Muscle of leg (tissue), 16 donors: ENCODE data around the gene SMARCA4. TPM values are rescaled to one million over a fixed set of nuclear protein-coding genes. Genes with fewer than 3 reads are reported as not detected.

Experiments
- DNase-seq: peaks from one replicate; pipeline ENCODE4 v3.0.0; 2013
- H3K27ac ChIP-seq: one replicate; pipeline ENCODE4 v1.5.1; 2013; ENCODE audit warnings: mild to moderate bottlenecking, low read length, control low read depth
- H3K27me3 ChIP-seq: one replicate; pipeline ENCODE4 v1.6.1; 2013; ENCODE audit warnings: low read length; ENCODE audit not compliant: control insufficient read depth, insufficient read depth
- H3K36me3 ChIP-seq: one replicate; pipeline ENCODE4 v1.6.1; 2013; ENCODE audit warnings: low read length; ENCODE audit not compliant: control insufficient read depth, insufficient read depth
- H3K4me1 ChIP-seq: one replicate; pipeline ENCODE4 v1.6.1; 2013; ENCODE audit warnings: low read length; ENCODE audit not compliant: control insufficient read depth, insufficient read depth
- H3K4me3 ChIP-seq: one replicate; pipeline ENCODE4 v1.5.1; 2013; ENCODE audit warnings: low read length, control low read depth
- H3K9me3 ChIP-seq: replicated peaks from 2 replicates; pipeline ENCODE4 v1.6.1; 2013; ENCODE audit warnings: low read depth, low read length; ENCODE audit not compliant: control insufficient read depth
- WGBS: methylation state at CpG from one replicate; pipeline ENCODE4 v1.1.5; 2013; ENCODE audit warnings: missing lambda C conversion rate; ENCODE audit not compliant: insufficient coverage; 5-methylcytosine and 5-hydroxymethylcytosine counted together
- long read RNA-seq, 11 donors: transcript quantifications; one replicate each; lab custom pipeline, GENCODE V29; 2026
- polyA plus RNA-seq, 8 donors: library from polyadenylated mRNA; unstranded; fragments of 120-200 nt; gene quantifications; one replicate each; pipeline versions ENCODE4 v1.2.1 to v1.2.3, GENCODE V29; 2013; ENCODE audit warnings: inconsistent platforms in 1 of 8, low replicate concordance in 1 of 8; ENCODE audit not compliant: insufficient read length in 8 of 8, insufficient read depth in 1 of 8
- total RNA-seq: library from RNA; stranded (reverse); fragments of 120-200 nt; gene quantifications from one replicate; pipeline ENCODE4 v1.2.4, GENCODE V29; 2013

Gene SMARCA4
- total RNA-seq (60.2 TPM), polyA plus RNA-seq (100 to 1,000 TPM in 6 of 8 donors, 10 to 100 TPM in 2; 91.3 to 121 (median 104) TPM)
- long read RNA-seq, donor 1 = 0 reads
- long read RNA-seq, donor 2 = 0 reads
- long read RNA-seq, donor 3, full-length matches to known transcripts = 5 of 13 reads
- long read RNA-seq, donor 3, partial matches to known transcripts = 8 of 13 reads
- long read RNA-seq, donor 3, other reads (novel, unspliced or antisense) = 0 of 13 reads
- long read RNA-seq, donor 4, partial matches to known transcripts = 0 of 1 reads
- long read RNA-seq, donor 4, other reads (novel, unspliced or antisense) = 0 of 1 reads
- long read RNA-seq, donor 5, full-length matches to known transcripts = 6 of 12 reads
- long read RNA-seq, donor 5, partial matches to known transcripts = 6 of 12 reads
- long read RNA-seq, donor 5, other reads (novel, unspliced or antisense) = 0 of 12 reads
- long read RNA-seq, donor 6, full-length matches to known transcripts = 6 of 6 reads
- long read RNA-seq, donor 6, partial matches to known transcripts = 0 of 6 reads
- long read RNA-seq, donor 6, other reads (novel, unspliced or antisense) = 0 of 6 reads
- long read RNA-seq, donor 7, partial matches to known transcripts = 0 of 1 reads
- long read RNA-seq, donor 7, other reads (novel, unspliced or antisense) = 0 of 1 reads
- long read RNA-seq, donor 8, partial matches to known transcripts = 8 of 8 reads
- long read RNA-seq, donor 8, other reads (novel, unspliced or antisense) = 0 of 8 reads
- long read RNA-seq, donor 9, partial matches to known transcripts = 0 of 6 reads
- long read RNA-seq, donor 9, other reads (novel, unspliced or antisense) = 0 of 6 reads
- long read RNA-seq, donor 10, partial matches to known transcripts = 5 of 9 reads
- long read RNA-seq, donor 10, other reads (novel, unspliced or antisense) = 0 of 9 reads
- long read RNA-seq, donor 11, partial matches to known transcripts = 0 of 1 reads
- long read RNA-seq, donor 11, other reads (novel, unspliced or antisense) = 0 of 1 reads

- peaks cover 4% of the 10 kb centered on the region for H3K36me3 ChIP-seq
- WGBS = under 1% methylated on average over 96 of the region's 100 CpGs
- H3K27ac ChIP-seq = peak within 1 kb of the TSS; percentile 93
- no peaks in the 10 kb centered on the region for H3K27me3 ChIP-seq
- peaks cover 34% of the 10 kb centered on the region for H3K4me1 ChIP-seq
- peak; percentile 99 for DNase-seq
- H3K9me3 ChIP-seq = no peaks in the 10 kb centered on the region
- H3K4me3 ChIP-seq = peak within 1 kb of the TSS; percentile 92
Measured at GRCh38 chr19:10960314-10961072, at the start of gene SMARCA4. SMARCA4 (plus strand) TSS chr19:10961030; CDS start chr19:10984152, 23,122 bp downstream.

GRCh38 chr19:10911579-10912363 is 49.1 kb upstream of the SMARCA4 start:
- Histone ChIP-seq H3K36me3 (peaks cover 75% of the 10 kb centered on the region), H3K9me3 (no peaks in the 10 kb centered on the region), H3K4me1 (peaks cover 28% of the 10 kb centered on the region), H3K4me3 (no peak overlapping the region), H3K27ac (peak overlapping the region; percentile 24), H3K27me3 (no peaks in the 10 kb centered on the region)
- DNase-seq = no peak
- WGBS = 88% methylated on average over 26 of the region's 31 CpGs

GRCh38 chr19:10912619-10913018 is 48.2 kb upstream of the SMARCA4 start:
- no peak overlapping the region for H3K27ac ChIP-seq
- DNase-seq = no peak
- H3K36me3 ChIP-seq = peaks cover 73% of the 10 kb centered on the region
- H3K4me3 ChIP-seq = no peak overlapping the region
- 91% methylated on average over 17 of the region's 18 CpGs for WGBS
- no peaks in the 10 kb centered on the region for H3K9me3 ChIP-seq
- H3K27me3 ChIP-seq = no peaks in the 10 kb centered on the region
- peaks cover 28% of the 10 kb centered on the region for H3K4me1 ChIP-seq

GRCh38 chr19:10913716-10914340 is 47.0 kb upstream of the SMARCA4 start:
- H3K9me3 ChIP-seq = no peaks in the 10 kb centered on the region
- peaks cover 28% of the 10 kb centered on the region for H3K4me1 ChIP-seq
- peaks cover 73% of the 10 kb centered on the region for H3K36me3 ChIP-seq
- WGBS = 93% methylated on average over 20 of the region's 24 CpGs
- H3K4me3 ChIP-seq = no peak overlapping the region
- no peak overlapping the region for H3K27ac ChIP-seq
- DNase-seq = no peak
- no peaks in the 10 kb centered on the region for H3K27me3 ChIP-seq

- Histone ChIP-seq H3K4me1 (peaks cover 28% of the 10 kb centered on the region), H3K4me3 (no peak overlapping the region), H3K27me3 (no peaks in the 10 kb centered on the region), H3K27ac (peak overlapping the region; percentile 77), H3K9me3 (no peaks in the 10 kb centered on the region), H3K36me3 (peaks cover 80% of the 10 kb centered on the region)
- DNase-seq = peak; percentile 78
- WGBS = 35% methylated on average over 15 of the region's 19 CpGs
Measured at GRCh38 chr19:10915130-10916091, 45.4 kb upstream of the SMARCA4 start.

- no peak for DNase-seq
- Histone ChIP-seq H3K4me3 (no peak overlapping the region), H3K36me3 (peaks cover 85% of the 10 kb centered on the region), H3K4me1 (peaks cover 26% of the 10 kb centered on the region), H3K27me3 (no peaks in the 10 kb centered on the region), H3K9me3 (no peaks in the 10 kb centered on the region), H3K27ac (no peak overlapping the region)
- 100% methylated on average over 1 of the region's 6 CpGs for WGBS
Measured at GRCh38 chr19:10916602-10917001, 44.2 kb upstream of the SMARCA4 start.

- no peak overlapping the region for H3K27ac ChIP-seq
- H3K36me3 ChIP-seq = peaks cover 85% of the 10 kb centered on the region
- H3K9me3 ChIP-seq = no peaks in the 10 kb centered on the region
- no peak for DNase-seq
- no peak overlapping the region for H3K4me3 ChIP-seq
- H3K4me1 ChIP-seq = peaks cover 23% of the 10 kb centered on the region
- no peaks in the 10 kb centered on the region for H3K27me3 ChIP-seq
- WGBS = 84% methylated on average over 10 of the region's 11 CpGs
Measured at GRCh38 chr19:10918359-10918758, 42.5 kb upstream of the SMARCA4 start.
